Measurements from ENCODE around the gene IP6K3. TPM values are rescaled to one million over a fixed set of nuclear protein-coding genes. Genes with fewer than 3 reads are reported as not detected.

Gene IP6K3
- total RNA-seq, 1 donor from 2014 or later: not detected

GRCh38 chr6:33705268-33705885 is 41.3 kb downstream of the IP6K3 start:
- no peak for TF ChIP-seq CTCF (IDR thresholded peaks at IDR 0.05)
- Histone ChIP-seq H3K4me3 (no peak overlapping the region), H3K27ac (no peak overlapping the region), H3K27me3 (no peaks in the 10 kb centered on the region), H3K36me3 (peaks cover 0 to 5% of the 10 kb centered on the region in 2 donors), H3K9me3 (no peaks in the 10 kb centered on the region), H3K4me1 (no peaks in the 10 kb centered on the region)
- intact Hi-C loops (cut with DNase I): no loop called here
- DNase-seq (ENCODE audit: low spot score in 2 of 2): no peak

- no peak for DNase-seq (ENCODE audit: low spot score in 2 of 2)
- Histone ChIP-seq H3K9me3 (no peaks in the 10 kb centered on the region), H3K4me1 (no peaks in the 10 kb centered on the region), H3K27ac (no peak overlapping the region), H3K4me3 (no peak overlapping the region), H3K36me3 (peaks cover 0 to 5% of the 10 kb centered on the region in 2 donors), H3K27me3 (no peaks in the 10 kb centered on the region)
- no peak for TF ChIP-seq CTCF (IDR thresholded peaks at IDR 0.05)
- intact Hi-C loops (cut with DNase I): no loop called here
These were observed 42.3 kb downstream of the IP6K3 start for GRCh38 chr6:33704215-33705066.

GRCh38 chr6:33702345-33702977 is 44.2 kb downstream of the IP6K3 start:
- TF ChIP-seq CTCF (IDR thresholded peaks at IDR 0.05): peak; percentile 12 to 35 (median 29)
- Histone ChIP-seq H3K36me3 (peaks cover 0 to 7% of the 10 kb centered on the region in 2 donors), H3K27ac (no peak overlapping the region), H3K9me3 (no peaks in the 10 kb centered on the region), H3K27me3 (no peaks in the 10 kb centered on the region), H3K4me1 (no peaks in the 10 kb centered on the region), H3K4me3 (no peak overlapping the region)
- no peak for DNase-seq (ENCODE audit: low spot score in 2 of 2)
- intact Hi-C loops (cut with DNase I): no loop called here

- no peak overlapping the region for H3K4me3 ChIP-seq
- intact Hi-C loops (cut with DNase I): loop anchor here (2.0 kb wide), 1 partner anchor 116 kb away; no protein-coding TSS in a partner anchor
- H3K9me3 ChIP-seq: no peaks in the 10 kb centered on the region
- peak in 1 of 2 donors; percentile 74 for DNase-seq (ENCODE audit: low spot score in 2 of 2)
- H3K4me1 ChIP-seq: no peaks in the 10 kb centered on the region
- H3K27me3 ChIP-seq: no peaks in the 10 kb centered on the region
- TF ChIP-seq CTCF (IDR thresholded peaks at IDR 0.05): peak; percentile 15 to 40 (median 26)
- peaks cover 0 to 10% of the 10 kb centered on the region in 2 donors for H3K36me3 ChIP-seq
- no peak overlapping the region for H3K27ac ChIP-seq
These were observed 46.2 kb downstream of the IP6K3 start for GRCh38 chr6:33700391-33701050.

GRCh38 chr6:33699739-33700138 is 47.0 kb downstream of the IP6K3 start:
- Histone ChIP-seq H3K9me3 (no peaks in the 10 kb centered on the region), H3K4me3 (no peak overlapping the region), H3K27ac (no peak overlapping the region), H3K36me3 (peaks cover 0 to 10% of the 10 kb centered on the region in 2 donors), H3K4me1 (no peaks in the 10 kb centered on the region), H3K27me3 (no peaks in the 10 kb centered on the region)
- intact Hi-C loops (cut with DNase I): loop anchor here (2.0 kb wide), 1 partner anchor 115 kb away; no protein-coding TSS in a partner anchor
- DNase-seq (ENCODE audit: low spot score in 2 of 2): no peak
- TF ChIP-seq CTCF (IDR thresholded peaks at IDR 0.05): no peak
